GM18505 (cell line): ENCODE data around the gene SPINK7.
"Not testable (repeated sequence)": the region's sequence is repeated elsewhere in the genome, so short reads cannot be mapped to it uniquely, and the experiment has no call there.

Experiments
- ATAC-seq: cut with Tn5 transposase; IDR thresholded peaks from one replicate; pipeline ENCODE4 v1.9.1; 2021; ENCODE audit not compliant: unreplicated experiment
- POLR2A ChIP-seq: IDR thresholded peaks from 4 replicates; pipeline ENCODE4 v1.6.1; 2011; ENCODE audit warnings: borderline replicate concordance; ENCODE audit not compliant: insufficient read depth, insufficient read length; ENCODE audit errors: extremely low read depth

Gene SPINK7

DNA sequence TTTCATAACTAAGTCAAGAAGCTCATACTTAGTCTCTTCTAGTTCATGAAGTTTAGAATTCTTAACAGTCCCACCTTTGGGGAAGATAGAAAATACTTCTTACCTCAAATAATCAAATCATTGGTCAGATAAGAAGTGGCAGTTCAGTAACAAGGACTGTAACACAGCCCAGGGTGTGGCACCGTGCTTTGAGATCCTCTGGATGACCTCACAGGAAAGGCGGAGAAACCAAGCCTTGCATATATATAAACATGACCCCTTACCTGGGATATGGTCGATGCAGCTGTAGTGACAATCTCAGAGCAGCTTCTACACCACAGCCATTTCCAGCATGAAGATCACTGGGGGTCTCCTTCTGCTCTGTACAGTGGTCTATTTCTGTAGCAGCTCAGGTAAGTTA lies at the start of gene SPINK7:
Gene SPINK7 (plus strand): TSS at position 271 of the 400 bp plus-strand sequence. CDS start 61 bp downstream, at position 332.
- no peak for TF ChIP-seq POLR2A
- ATAC-seq, result no peak

DNA sequence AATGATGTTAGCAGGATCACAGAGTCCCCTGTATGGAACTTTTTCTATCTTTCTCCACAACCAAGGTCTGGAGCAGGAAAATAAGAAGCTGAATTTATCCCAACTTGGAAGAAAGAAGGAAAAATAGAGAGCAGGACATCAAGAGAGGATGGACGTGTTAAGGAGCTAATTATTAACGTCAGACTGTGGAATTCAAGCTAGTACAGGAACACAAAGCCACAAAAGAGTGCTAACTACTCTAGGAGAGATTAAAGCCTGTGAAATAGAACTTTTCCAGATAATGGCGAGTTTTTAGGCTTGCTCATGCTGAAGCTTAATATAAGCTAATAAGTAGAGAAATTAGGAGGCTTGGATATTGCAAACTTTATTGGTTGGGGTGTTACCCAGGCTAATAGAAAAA lies 44.3 kb upstream of the SPINK7 start:
- TF ChIP-seq POLR2A, result no peak
- no peak for ATAC-seq

DNA sequence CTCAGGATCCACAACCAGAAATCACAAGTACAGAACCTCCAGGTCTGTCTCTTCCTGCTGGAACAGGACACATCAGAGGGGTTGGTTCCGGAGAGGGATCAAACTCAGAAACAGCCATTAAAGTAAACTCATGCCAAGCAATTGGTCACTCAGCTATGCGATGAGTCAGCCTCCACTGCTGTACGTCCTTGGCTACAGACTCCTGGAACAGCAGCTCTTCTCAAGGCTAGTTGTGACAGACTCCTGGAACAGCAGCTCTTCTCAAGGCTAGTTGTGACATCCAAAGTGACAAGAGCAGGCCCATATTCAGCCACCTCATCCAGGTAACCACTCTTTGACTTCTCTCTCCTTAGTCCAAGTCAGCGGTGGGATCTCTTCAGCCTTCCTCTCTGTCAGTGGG lies 43.7 kb upstream of the SPINK7 start, which contains the start of gene SPINK13:
Gene SPINK13 (plus strand): TSS at position 229 of the 400 bp plus-strand sequence. CDS start 1,279 bp downstream, outside the sequence.
- no peak for TF ChIP-seq POLR2A
- no peak for ATAC-seq

DNA sequence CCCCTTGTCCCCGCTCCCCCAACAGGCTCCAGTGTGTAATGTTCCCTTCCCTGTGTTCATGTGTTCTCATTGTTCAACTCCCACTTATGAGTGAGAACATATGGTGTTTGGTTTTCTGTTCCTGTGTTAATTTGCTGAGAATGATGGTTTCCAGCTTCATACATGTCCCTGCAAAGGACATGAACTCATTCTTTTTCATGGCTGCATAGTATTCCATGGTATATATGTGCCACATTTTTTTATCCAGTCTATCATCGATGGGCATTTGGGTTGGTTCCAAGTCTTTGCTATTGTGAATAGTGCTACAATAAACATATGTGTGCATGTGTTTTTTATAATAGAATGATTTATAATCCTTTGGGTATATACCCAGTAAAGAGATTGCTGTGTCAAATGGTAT lies 37.1 kb upstream of the SPINK7 start:
- not testable (repeated sequence) for ATAC-seq

GRCh38 chr5:148280893-148281292 lies 31.3 kb upstream of the SPINK7 start:
- not testable (repeated sequence) for ATAC-seq

DNA sequence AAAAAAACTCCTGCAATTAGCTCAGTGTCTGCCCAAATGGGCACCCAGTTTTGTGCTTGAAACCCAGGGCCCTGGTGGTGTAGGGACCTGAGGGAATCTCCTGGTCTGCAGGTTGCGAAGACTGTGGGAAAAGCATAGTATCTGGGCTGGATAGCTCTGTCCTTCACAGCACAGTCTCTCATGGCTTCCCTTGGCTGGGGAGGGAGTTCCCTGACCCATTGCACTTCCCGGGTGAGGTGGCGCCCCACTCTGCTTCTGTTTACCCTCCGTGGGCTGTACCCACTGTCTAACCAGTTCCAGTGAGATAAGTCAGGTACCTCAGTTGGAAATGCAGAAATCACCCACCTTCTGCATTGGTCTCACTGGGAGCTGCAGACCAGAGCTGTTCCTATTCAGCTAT lies 30.9 kb upstream of the SPINK7 start:
- ATAC-seq, result not testable (repeated sequence)

DNA sequence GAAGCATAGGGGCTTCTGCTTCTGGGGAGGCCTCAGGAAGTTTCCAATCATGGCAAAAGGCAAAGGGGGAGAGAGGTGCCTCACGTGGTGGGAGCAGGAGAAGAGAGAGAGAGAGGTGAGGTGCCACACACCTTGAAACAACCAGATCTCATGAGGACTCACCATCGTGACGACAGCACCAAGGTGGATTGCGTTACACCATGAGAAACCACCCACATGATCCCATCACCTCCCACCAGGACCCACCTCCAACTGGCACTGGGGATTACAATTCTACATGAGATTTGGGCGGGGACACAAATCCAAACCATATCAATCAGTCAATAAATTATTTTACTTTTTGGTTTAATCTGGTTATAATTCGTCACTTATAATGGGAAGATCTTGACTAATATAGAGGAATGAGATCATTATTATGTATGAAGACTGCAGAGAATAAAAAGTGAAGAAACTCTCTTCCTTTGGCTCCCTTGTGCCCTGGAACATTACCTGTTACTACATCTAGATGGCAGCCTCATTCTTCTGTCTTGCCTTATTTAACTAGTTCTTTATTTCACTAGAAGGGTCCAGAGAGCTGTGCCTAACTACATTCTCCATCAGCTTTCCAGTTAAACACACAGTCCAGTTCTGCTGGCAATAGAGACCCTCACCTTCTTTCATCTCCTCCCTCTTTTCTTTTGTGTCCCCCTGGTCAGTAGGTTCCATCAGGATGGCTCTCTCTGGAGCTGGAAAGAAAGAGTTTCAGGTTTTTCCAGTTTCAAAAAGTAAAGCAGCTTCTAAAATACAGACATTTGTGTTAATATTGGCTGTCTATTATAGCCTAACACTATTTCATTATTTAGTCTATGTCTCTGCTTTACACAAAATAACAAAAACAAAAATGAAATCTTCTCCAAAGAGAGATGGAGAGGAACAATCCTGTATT lies 21.7 kb upstream of the SPINK7 start:
- ATAC-seq, result no peak
- no peak for TF ChIP-seq POLR2A

DNA sequence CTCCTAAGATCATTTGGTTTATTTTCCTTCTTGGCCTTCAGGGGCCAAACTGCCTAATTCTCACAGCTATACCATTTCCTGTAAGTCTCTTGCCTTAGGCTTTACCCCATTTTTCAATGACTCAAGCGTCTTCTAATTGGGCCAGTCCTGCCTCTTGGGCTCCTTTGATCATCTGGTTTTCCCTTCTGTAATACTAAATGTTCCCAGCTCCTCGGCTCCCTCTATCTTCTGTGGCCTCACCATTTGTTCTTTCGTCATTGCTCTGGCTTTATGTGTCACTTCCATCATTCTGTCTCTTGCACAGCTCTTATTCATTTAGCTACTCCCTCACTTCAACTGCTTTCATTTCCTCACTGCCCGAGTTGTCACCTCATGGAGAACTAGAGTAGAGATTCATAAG lies 14.5 kb upstream of the SPINK7 start:
- TF ChIP-seq POLR2A, result no peak
- ATAC-seq, result no peak

DNA sequence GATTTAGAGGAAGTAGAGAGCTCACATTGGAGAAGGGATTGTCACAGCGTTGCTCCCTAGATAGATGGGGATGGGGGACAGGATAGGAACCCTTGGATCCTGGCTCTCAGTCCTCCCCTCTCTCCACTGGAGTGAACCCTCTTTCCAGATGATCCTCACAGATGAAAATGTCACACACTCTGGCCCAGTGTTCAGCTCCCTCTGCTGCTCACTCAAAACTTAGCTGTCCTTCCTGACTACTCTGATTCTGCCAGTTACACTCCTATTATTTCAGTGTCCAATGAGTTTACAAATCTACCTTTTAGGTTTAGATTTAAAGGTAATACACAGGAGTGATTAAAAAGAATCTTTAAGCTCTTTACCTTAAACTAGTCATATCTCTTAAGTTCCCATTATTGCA lies 5.8 kb upstream of the SPINK7 start:
- TF ChIP-seq POLR2A, result no peak
- ATAC-seq, result no peak

DNA sequence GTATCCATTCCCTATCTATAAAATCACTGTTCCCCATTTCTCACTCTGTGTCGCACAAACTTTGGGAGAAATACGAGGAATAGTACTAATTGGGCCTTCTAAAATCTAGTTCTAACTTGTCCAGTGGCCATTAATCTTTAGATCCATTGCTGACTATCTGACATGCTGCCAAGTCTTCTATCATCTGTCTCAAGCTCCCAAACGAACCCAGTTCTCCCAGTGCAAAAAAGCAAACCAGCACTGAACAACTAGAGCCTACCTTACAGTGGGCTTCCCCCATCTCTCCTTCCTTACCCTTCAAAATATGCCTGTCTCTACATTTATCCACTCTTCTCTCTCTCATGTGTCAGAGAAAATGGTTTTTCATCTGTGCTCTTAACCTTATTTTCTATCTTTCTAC lies 3.2 kb upstream of the SPINK7 start:
- TF ChIP-seq POLR2A, result no peak
- ATAC-seq, result no peak

DNA sequence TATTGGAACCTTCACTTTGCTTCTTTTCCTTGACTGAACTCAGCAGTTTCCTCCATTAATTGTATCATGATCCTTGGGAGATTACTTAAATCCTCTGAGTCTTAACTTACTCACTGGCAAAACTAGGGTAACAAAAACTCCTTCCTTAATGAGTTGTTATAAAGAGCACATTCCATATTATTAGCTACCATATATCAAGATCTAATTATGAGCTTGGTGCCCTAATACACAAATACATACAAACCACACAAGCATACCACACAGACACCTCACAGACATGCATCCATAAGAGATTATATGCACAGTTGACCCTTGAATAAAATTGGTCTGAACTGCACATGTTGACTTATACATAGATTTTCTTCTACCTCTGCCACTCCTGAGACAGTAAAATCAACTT lies 2.5 kb upstream of the SPINK7 start:
- no peak for ATAC-seq
- TF ChIP-seq POLR2A, result no peak

DNA sequence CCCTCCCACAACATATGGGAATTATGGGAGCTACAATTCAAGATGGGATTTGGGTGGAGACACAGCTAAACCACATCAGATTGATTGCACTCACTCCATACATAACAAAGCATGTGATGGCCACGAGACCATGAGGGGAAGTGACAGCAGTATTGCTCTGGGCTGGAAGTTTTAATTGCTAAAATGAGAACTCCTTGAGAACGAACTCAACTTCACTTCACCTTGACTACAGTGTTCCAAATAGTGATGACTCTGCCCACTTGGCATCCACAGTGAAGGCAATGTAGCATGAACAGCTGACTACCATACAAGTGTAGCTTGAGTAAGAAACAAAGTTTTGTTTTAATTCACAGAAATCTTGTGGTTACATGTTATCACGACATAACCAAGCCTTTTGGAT lies 739 bp upstream of the SPINK7 start:
- no peak for TF ChIP-seq POLR2A
- ATAC-seq, result no peak

- no peak for ATAC-seq
- no peak for TF ChIP-seq POLR2A
Measured at GRCh38 chr5:148314187-148314586, 2.0 kb downstream of the SPINK7 start.

DNA sequence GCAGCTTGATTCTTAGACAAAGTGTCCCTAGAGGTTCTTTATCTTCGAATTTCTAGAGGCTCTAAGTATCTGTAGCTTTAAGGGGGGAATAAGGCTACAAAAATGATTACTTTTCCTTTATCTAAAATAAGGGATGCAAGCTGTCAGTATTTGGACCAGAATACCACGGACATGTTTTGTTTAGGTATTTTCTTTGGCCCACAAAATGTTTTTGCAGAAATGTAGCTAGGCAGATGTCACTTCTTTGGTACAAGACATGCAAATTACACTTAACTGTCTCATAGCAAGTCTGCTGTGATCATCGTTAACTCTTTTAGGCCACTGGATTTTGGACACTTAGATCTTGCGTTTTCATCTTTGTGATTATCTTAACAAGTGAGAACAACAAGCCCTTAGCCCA lies 2.5 kb downstream of the SPINK7 start:
- no peak for ATAC-seq
- no peak for TF ChIP-seq POLR2A

- not testable (repeated sequence) for ATAC-seq
Measured at GRCh38 chr5:148320011-148320963, 8.1 kb downstream of the SPINK7 start.
